GM19025 (cell line): ENCODE results near the gene MPG.

Experiments
- ATAC-seq: cut with Tn5 transposase; IDR thresholded peaks from one replicate; pipeline ENCODE4 v1.9.1; 2021; ENCODE audit warnings: mild to moderate bottlenecking, low read depth, moderate library complexity; ENCODE audit not compliant: unreplicated experiment

MPG gene

GRCh38 chr16:65745-66144, 12.3 kb upstream of the MPG start:
- ATAC-seq: no peak

GRCh38 chr16:66309-67182, 11.5 kb upstream of the MPG start:
- ATAC-seq: no peak

GRCh38 chr16:67183-67791, 10.7 kb upstream of the MPG start:
- ATAC-seq: no peak

- no peak for ATAC-seq
These were observed 9.9 kb upstream of the MPG start for GRCh38 chr16:67884-68789.

- no peak for ATAC-seq
These were observed 8.8 kb upstream of the MPG start for GRCh38 chr16:69181-69580.

GRCh38 chr16:71210-71539, 6.8 kb upstream of the MPG start:
- no peak for ATAC-seq

- no peak for ATAC-seq
These were observed 6.3 kb upstream of the MPG start for GRCh38 chr16:71540-72401.

GRCh38 chr16:72561-73548, 5.2 kb upstream of the MPG start, which contains the start of gene RHBDF1:
TSS of gene RHBDF1 (minus strand) at chr16:72631. CDS start at chr16:65015, 7,616 bp downstream.
- ATAC-seq: no peak

GRCh38 chr16:74051-74746, 3.8 kb upstream of the MPG start:
- no peak for ATAC-seq

GRCh38 chr16:74747-75334, 3.2 kb upstream of the MPG start:
- ATAC-seq: no peak

- ATAC-seq: no peak
These were observed 2.2 kb upstream of the MPG start for GRCh38 chr16:75580-76501.

- ATAC-seq: no peak
These were observed 1.3 kb upstream of the MPG start for GRCh38 chr16:76535-77272.

GRCh38 chr16:77273-77806, 685 bp upstream of the MPG start:
- ATAC-seq: peak; percentile 22

- ATAC-seq: peak; percentile 14
These were observed 572 bp downstream of the MPG start for GRCh38 chr16:78444-79150.
